ENCODE measurements around the gene TEAD2.

TEAD2 gene

GRCh38 chr19:49338023-49338677 is 24.1 kb downstream of the TEAD2 start:
- peak overlapping the region; percentile 89; the same call in 1 of the 2 replicates for H3K27ac ChIP-seq (ENCODE audit: low read depth, low read length)
- peaks cover 63% of the 10 kb centered on the region for H3F3A ChIP-seq (ENCODE audit: insufficient read depth)
- no peaks in the 10 kb centered on the region for H3K9me2 ChIP-seq (replicated peaks; ENCODE audit: insufficient read depth, low read length)
- TF ChIP-seq EZH2phosphoT487 (conservative IDR thresholded peaks at IDR 0.05; ENCODE audit: low read length) (no peak), CTCF (IDR thresholded peaks at IDR 0.05; ENCODE audit: insufficient read depth, low read length, poor library complexity, severe bottlenecking) (no peak)
- H3K36me3 ChIP-seq (ENCODE audit: low read length) = peaks cover 15% of the 10 kb centered on the region
- H3K79me2 ChIP-seq (ENCODE audit: insufficient read depth, low read length) = peaks cover 30% of the 10 kb centered on the region
- H3K27me3 ChIP-seq (ENCODE audit: low read length) = no peaks in the 10 kb centered on the region
- peak overlapping the region; percentile 88 for H3K4me2 ChIP-seq (ENCODE audit: low read depth, low read length, poor library complexity, severe bottlenecking)
- H3K4me3 ChIP-seq (ENCODE audit: insufficient read depth, low read length, poor library complexity, severe bottlenecking) = peak overlapping the region; percentile 1
- H3K9ac ChIP-seq (ENCODE audit: low read length) = no peak overlapping the region
- no peak overlapping the region for H2AFZ ChIP-seq (ENCODE audit: low read depth, low read length, severe bottlenecking)
- H3K9me3 ChIP-seq (ENCODE audit: insufficient read depth, low read length) = no peaks in the 10 kb centered on the region
- H4K20me1 ChIP-seq (ENCODE audit: low read depth, low read length) = no peaks in the 10 kb centered on the region

- peaks cover 15% of the 10 kb centered on the region for H3K36me3 ChIP-seq (ENCODE audit: low read length)
- H3F3A ChIP-seq (ENCODE audit: insufficient read depth) = peaks cover 68% of the 10 kb centered on the region
- no peak overlapping the region for H2AFZ ChIP-seq (ENCODE audit: low read depth, low read length, severe bottlenecking)
- H3K27me3 ChIP-seq (ENCODE audit: low read length) = no peaks in the 10 kb centered on the region
- H3K4me3 ChIP-seq (ENCODE audit: insufficient read depth, low read length, poor library complexity, severe bottlenecking) = peak overlapping the region; percentile 71
- no peaks in the 10 kb centered on the region for H3K9me3 ChIP-seq (ENCODE audit: insufficient read depth, low read length)
- H3K9ac ChIP-seq (ENCODE audit: low read length) = peak overlapping the region; percentile 86
- H3K27ac ChIP-seq (ENCODE audit: low read depth, low read length) = peak overlapping the region; percentile 97
- no peaks in the 10 kb centered on the region for H3K9me2 ChIP-seq (replicated peaks; ENCODE audit: insufficient read depth, low read length)
- peaks cover 30% of the 10 kb centered on the region for H3K79me2 ChIP-seq (ENCODE audit: insufficient read depth, low read length)
- no peak for TF ChIP-seq EZH2phosphoT487 (conservative IDR thresholded peaks at IDR 0.05; ENCODE audit: low read length)
- TF ChIP-seq CTCF (IDR thresholded peaks at IDR 0.05; ENCODE audit: insufficient read depth, low read length, poor library complexity, severe bottlenecking) = no peak
- H4K20me1 ChIP-seq (ENCODE audit: low read depth, low read length) = no peaks in the 10 kb centered on the region
- peak overlapping the region; percentile 88 for H3K4me2 ChIP-seq (ENCODE audit: low read depth, low read length, poor library complexity, severe bottlenecking)
Observed at GRCh38 chr19:49337267-49338022, 24.8 kb downstream of the TEAD2 start.

- Histone ChIP-seq H3K9me3 (ENCODE audit: insufficient read depth, low read length) (no peaks in the 10 kb centered on the region), H3K79me2 (ENCODE audit: insufficient read depth, low read length) (peaks cover 30% of the 10 kb centered on the region), H3K27me3 (ENCODE audit: low read length) (no peaks in the 10 kb centered on the region), H3K27ac (ENCODE audit: low read depth, low read length) (peak overlapping the region; percentile 97), H3K9me2 (replicated peaks; ENCODE audit: insufficient read depth, low read length) (no peaks in the 10 kb centered on the region), H3K36me3 (ENCODE audit: low read length) (peaks cover 15% of the 10 kb centered on the region), H3K9ac (ENCODE audit: low read length) (peak overlapping the region; percentile 86), H3K4me3 (ENCODE audit: insufficient read depth, low read length, poor library complexity, severe bottlenecking) (peak overlapping the region; percentile 71), H3K4me2 (ENCODE audit: low read depth, low read length, poor library complexity, severe bottlenecking) (peak overlapping the region; percentile 88), H3F3A (ENCODE audit: insufficient read depth) (peaks cover 75% of the 10 kb centered on the region), H2AFZ (ENCODE audit: low read depth, low read length, severe bottlenecking) (no peak overlapping the region), H4K20me1 (ENCODE audit: low read depth, low read length) (no peaks in the 10 kb centered on the region)
- TF ChIP-seq CTCF (IDR thresholded peaks at IDR 0.05; ENCODE audit: insufficient read depth, low read length, poor library complexity, severe bottlenecking) = no peak
- TF ChIP-seq EZH2phosphoT487 (conservative IDR thresholded peaks at IDR 0.05; ENCODE audit: low read length) = no peak
Observed at GRCh38 chr19:49336482-49337266, 25.5 kb downstream of the TEAD2 start.

All from SU-DHL-6 (cell line).